SU-DHL-6 (cell line): ENCODE results near the gene KSR1.

Experiments used
- H2AFZ ChIP-seq: fragments of 200-600 bp; sonication (generic); 2 replicates; pipeline ENCODE4 v1.6.1; 2014; ENCODE audit warnings: low read depth, mild to moderate bottlenecking, moderate library complexity, mixed read lengths, antibody characterized with exemption, low read length; ENCODE audit not compliant: severe bottlenecking
- H3F3A ChIP-seq: fragments of 200-600 bp; shearing (Covaris generic); 2 replicates; pipeline ENCODE4 v1.6.0; 2016; ENCODE audit warnings: antibody characterized with exemption, mild to moderate bottlenecking; ENCODE audit not compliant: insufficient read depth
- H3K27ac ChIP-seq: fragments of 200-600 bp; sonication (generic); 2 replicates; pipeline ENCODE4 v1.5.1; 2016; ENCODE audit warnings: low read depth, mild to moderate bottlenecking, low read length, moderate library complexity, mixed read lengths
- H3K27me3 ChIP-seq: fragments of 200-600 bp; sonication (generic), shearing (Covaris generic); 2 replicates; pipeline ENCODE4 v1.6.0; 2014; ENCODE audit warnings: mild to moderate bottlenecking, low read length
- H3K36me3 ChIP-seq: fragments of 200-600 bp; sonication (generic); 2 replicates; pipeline ENCODE4 v1.6.1; 2014; ENCODE audit warnings: mild to moderate bottlenecking, low read length, mixed read lengths
- H3K4me2 ChIP-seq: fragments of 300-600, 200-600 bp; shearing (Covaris generic), sonication (generic); 2 replicates; pipeline ENCODE4 v1.6.0; 2014; ENCODE audit warnings: low read length, low read depth, mild to moderate bottlenecking; ENCODE audit not compliant: poor library complexity, severe bottlenecking
- H3K4me3 ChIP-seq: fragments of 200-600 bp; sonication (generic); 2 replicates; pipeline ENCODE4 v1.5.1; 2014; ENCODE audit warnings: antibody characterized with exemption, low read length, mild to moderate bottlenecking, mixed read lengths; ENCODE audit not compliant: insufficient read depth, poor library complexity, severe bottlenecking
- H3K79me2 ChIP-seq: fragments of 200-600 bp; sonication (generic); 2 replicates; pipeline ENCODE4 v1.6.1; 2014; ENCODE audit warnings: mild to moderate bottlenecking, low read length, moderate library complexity; ENCODE audit not compliant: insufficient read depth
- H3K9ac ChIP-seq: fragments of 200-600 bp; sonication (generic); 2 replicates; pipeline ENCODE4 v1.7.0; 2014; ENCODE audit warnings: mild to moderate bottlenecking, low read length
- H3K9me2 ChIP-seq: fragments of 200-600 bp; sonication (generic); replicated peaks from 2 replicates; pipeline ENCODE4 v1.6.1; 2014; ENCODE audit warnings: low read length; ENCODE audit not compliant: insufficient read depth
- H3K9me3 ChIP-seq: fragments of 200-600 bp; sonication (generic); 2 replicates; pipeline ENCODE4 v1.6.1; 2014; ENCODE audit warnings: low read length, mixed read lengths; ENCODE audit not compliant: insufficient read depth
- H4K20me1 ChIP-seq: fragments of 200-600 bp; sonication (generic); 2 replicates; pipeline ENCODE4 v1.6.1; 2014; ENCODE audit warnings: low read depth, mild to moderate bottlenecking, antibody characterized with exemption, low read length, moderate library complexity, mixed read lengths
- EZH2phosphoT487 ChIP-seq: fragments of 200-600 bp; sonication (generic), shearing (Covaris generic); conservative IDR thresholded peaks from 2 replicates; pipeline ENCODE4 v1.6.1; 2018; ENCODE audit warnings: mild to moderate bottlenecking, antibody characterized with exemption, low read length, moderate library complexity, mixed read lengths
- TF ChIP-seq, protein P1 (sequence below): fragments of 200-600 bp; sonication (generic); IDR thresholded peaks from one replicate; pipeline ENCODE4 v1.5.1; 2017; ENCODE audit warnings: antibody characterized with exemption, mild to moderate bottlenecking, low read length, moderate library complexity; ENCODE audit not compliant: insufficient read depth, poor library complexity, severe bottlenecking

Gene KSR1

DNA sequence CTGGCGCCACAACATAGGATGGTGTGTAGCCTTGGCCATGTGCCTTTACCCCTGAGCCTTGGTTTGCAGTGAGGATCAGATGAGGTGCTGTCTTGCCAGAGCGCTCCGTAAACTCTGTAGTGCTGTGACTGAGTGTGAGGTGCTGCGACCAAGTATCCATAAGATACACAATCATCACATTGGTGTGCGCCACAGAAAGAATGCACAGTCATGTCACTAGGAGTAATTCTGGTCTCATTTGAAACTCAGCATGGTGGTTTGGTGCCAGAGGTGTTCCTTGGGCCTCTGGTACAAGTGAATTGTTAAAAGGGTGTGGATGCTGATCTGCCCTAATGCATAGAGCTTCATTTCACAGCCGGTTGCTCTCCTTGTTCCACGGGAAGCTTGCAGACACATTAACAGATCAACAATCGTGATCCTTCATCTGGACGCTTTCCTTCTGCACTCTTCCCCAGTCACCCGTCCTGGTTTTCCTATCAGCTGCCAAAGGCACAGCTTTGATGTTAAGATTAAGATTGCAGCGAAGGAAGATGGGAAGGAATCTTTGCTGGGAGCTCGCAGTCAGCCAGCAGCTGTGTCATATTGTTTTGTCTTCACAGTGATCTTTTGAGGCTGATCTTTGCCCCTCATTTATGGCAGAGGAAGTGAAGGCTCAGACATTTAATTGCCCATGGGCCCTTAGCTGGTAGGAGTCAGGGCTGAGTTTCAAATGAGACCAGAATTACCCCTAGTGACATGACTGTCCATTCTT is 79.1 kb downstream of the KSR1 start:
- H3F3A ChIP-seq, result no peaks in the 10 kb centered on the region
- no peaks in the 10 kb centered on the region for H3K36me3 ChIP-seq
- H3K27me3 ChIP-seq, result no peaks in the 10 kb centered on the region
- no peak overlapping the region for H3K9ac ChIP-seq
- H4K20me1 ChIP-seq, result no peaks in the 10 kb centered on the region
- no peak overlapping the region for H3K4me2 ChIP-seq
- TF ChIP-seq, protein P1, sequence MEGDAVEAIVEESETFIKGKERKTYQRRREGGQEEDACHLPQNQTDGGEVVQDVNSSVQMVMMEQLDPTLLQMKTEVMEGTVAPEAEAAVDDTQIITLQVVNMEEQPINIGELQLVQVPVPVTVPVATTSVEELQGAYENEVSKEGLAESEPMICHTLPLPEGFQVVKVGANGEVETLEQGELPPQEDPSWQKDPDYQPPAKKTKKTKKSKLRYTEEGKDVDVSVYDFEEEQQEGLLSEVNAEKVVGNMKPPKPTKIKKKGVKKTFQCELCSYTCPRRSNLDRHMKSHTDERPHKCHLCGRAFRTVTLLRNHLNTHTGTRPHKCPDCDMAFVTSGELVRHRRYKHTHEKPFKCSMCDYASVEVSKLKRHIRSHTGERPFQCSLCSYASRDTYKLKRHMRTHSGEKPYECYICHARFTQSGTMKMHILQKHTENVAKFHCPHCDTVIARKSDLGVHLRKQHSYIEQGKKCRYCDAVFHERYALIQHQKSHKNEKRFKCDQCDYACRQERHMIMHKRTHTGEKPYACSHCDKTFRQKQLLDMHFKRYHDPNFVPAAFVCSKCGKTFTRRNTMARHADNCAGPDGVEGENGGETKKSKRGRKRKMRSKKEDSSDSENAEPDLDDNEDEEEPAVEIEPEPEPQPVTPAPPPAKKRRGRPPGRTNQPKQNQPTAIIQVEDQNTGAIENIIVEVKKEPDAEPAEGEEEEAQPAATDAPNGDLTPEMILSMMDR, result no peak
- no peak for TF ChIP-seq EZH2phosphoT487
- H3K79me2 ChIP-seq, result no peaks in the 10 kb centered on the region
- H3K9me3 ChIP-seq, result no peaks in the 10 kb centered on the region
- H3K4me3 ChIP-seq, result no peak overlapping the region
- no peaks in the 10 kb centered on the region for H3K9me2 ChIP-seq
- no peak overlapping the region for H3K27ac ChIP-seq
- H2AFZ ChIP-seq, result no peak overlapping the region

DNA sequence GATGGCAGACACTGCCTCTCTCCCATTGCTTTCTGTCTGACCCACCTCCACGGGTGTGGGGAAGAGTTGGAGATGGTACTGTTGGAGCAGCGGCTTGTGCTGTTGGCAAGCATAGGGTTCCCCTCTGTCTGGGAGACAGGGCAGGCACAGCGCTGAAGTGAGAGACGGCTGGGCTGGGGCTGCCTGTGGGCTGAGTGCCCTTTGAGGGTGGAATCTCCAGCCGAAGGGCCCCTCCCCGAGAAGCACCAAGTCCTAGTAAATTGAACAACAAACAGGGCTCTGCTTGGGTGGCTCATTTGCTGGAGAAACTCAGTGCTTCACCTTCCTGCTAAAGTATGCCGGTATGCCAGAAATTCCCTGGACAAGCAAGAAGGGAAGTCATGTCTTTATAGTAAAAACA is 79.7 kb downstream of the KSR1 start:
- Histone ChIP-seq H3K9me2 (no peaks in the 10 kb centered on the region), H3K79me2 (no peaks in the 10 kb centered on the region), H3K4me2 (no peak overlapping the region), H3F3A (no peaks in the 10 kb centered on the region), H4K20me1 (no peaks in the 10 kb centered on the region), H3K36me3 (no peaks in the 10 kb centered on the region), H3K27me3 (no peaks in the 10 kb centered on the region), H3K9ac (no peak overlapping the region), H2AFZ (no peak overlapping the region), H3K4me3 (no peak overlapping the region), H3K27ac (no peak overlapping the region), H3K9me3 (no peaks in the 10 kb centered on the region)
- TF ChIP-seq, protein P1, result no peak
- no peak for TF ChIP-seq EZH2phosphoT487

DNA sequence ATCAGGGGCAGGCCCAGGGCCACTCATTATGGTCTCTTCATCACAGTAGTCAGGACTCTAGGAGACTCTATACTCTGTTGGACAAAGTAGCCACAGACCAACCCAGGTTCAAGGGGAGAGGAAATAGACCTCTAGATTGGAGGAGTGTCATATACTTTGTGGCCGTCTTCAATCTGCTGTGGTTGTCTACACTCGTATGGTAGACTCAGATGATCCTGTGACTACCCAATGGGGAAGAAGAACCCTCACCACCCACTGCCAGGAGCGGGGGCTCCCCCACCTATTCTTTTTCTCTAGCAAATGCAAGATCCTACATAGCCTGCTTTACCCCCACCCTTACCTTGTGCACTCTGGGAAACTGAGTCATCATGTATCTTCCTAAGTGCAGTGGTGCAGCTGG is 80.5 kb downstream of the KSR1 start:
- Histone ChIP-seq H3K9me3 (no peaks in the 10 kb centered on the region), H3K4me2 (no peak overlapping the region), H3K27ac (no peak overlapping the region), H3K9me2 (no peaks in the 10 kb centered on the region), H3K27me3 (no peaks in the 10 kb centered on the region), H3K4me3 (no peak overlapping the region), H3K36me3 (no peaks in the 10 kb centered on the region), H2AFZ (no peak overlapping the region), H3F3A (no peaks in the 10 kb centered on the region), H3K9ac (no peak overlapping the region), H3K79me2 (no peaks in the 10 kb centered on the region), H4K20me1 (no peaks in the 10 kb centered on the region)
- no peak for TF ChIP-seq EZH2phosphoT487
- TF ChIP-seq, protein P1, result no peak
